ENCODE data around the gene TAF10.

TAF10 gene

DNA sequence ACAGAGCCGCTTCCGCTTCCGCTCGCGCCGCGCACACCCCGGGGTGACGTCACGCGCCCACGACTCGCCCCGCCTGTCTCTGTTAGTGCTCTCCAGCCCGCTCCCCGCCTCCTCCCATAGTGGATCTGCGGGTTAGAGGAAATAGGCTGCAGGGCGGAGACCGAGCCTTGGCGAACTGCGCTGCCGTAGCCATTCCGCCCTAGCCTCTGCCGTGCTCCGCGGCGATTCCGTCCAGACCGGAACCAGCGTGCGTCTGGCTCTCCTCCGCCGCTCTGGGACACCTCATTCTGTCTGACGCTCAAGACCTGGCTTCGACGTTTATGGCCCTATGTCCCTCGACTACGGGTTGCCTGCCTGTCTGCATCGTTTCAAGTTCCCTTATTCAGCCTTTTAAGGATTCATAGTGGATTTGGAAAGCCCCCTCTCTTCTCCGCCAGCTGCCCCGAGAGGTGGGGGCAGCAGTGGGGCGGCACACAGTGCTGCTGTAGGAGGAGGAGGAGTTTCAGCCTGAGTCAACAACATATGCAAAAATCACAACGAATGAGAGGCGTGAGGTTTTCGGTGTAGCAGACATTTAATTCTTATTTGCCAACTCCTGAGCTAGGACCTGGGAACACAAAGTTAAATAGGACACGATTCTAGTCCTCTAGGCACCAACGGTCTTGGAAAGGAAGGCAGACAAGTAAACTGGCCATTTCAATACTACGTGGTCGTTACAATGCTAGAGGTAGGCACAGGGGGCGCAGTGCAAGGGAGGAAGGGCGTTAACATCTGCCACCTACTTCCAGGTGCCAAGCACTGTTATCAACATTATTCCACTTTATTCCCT lies at the start of gene TAF10:
Gene TAF10, minus strand, starts transcription at position 4 of the 829 bp plus-strand sequence. CDS start 27 bp downstream, outside the sequence.
- peak; percentile 88 for DNase-seq (ENCODE audit: low read depth)
- peak within 1 kb of the TSS; percentile 86 for H3K4me3 ChIP-seq (ENCODE audit: low read depth, low read length)
- TF ChIP-seq, protein P1, sequence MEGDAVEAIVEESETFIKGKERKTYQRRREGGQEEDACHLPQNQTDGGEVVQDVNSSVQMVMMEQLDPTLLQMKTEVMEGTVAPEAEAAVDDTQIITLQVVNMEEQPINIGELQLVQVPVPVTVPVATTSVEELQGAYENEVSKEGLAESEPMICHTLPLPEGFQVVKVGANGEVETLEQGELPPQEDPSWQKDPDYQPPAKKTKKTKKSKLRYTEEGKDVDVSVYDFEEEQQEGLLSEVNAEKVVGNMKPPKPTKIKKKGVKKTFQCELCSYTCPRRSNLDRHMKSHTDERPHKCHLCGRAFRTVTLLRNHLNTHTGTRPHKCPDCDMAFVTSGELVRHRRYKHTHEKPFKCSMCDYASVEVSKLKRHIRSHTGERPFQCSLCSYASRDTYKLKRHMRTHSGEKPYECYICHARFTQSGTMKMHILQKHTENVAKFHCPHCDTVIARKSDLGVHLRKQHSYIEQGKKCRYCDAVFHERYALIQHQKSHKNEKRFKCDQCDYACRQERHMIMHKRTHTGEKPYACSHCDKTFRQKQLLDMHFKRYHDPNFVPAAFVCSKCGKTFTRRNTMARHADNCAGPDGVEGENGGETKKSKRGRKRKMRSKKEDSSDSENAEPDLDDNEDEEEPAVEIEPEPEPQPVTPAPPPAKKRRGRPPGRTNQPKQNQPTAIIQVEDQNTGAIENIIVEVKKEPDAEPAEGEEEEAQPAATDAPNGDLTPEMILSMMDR (IDR thresholded peaks at IDR 0.05; ENCODE audit: control insufficient read depth, extremely low read depth, insufficient read depth): peak; percentile 48

DNA sequence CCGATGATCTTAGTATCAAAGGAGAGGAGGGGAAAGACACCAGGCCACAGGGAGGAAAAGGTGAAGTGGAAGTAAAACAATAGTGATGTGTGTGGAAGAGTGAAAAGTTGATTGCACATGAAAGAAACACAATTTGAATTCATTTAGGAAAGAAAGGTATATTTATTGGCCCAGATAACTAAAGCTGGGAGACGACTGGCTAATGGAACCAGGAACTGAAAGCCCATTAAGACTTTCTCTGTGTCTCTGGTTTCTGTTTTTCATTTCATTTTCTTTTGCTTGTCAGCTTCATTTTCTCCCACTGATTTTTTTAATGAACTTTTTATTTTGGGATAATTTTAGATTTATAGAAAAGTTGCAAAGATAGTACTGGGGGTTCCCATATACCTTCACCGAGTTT lies 48.7 kb upstream of the TAF10 start:
- no peak for DNase-seq (ENCODE audit: low read depth)
- TF ChIP-seq, protein P1 (IDR thresholded peaks at IDR 0.05; ENCODE audit: control insufficient read depth, extremely low read depth, insufficient read depth): no peak
- no peak overlapping the region for H3K4me3 ChIP-seq (ENCODE audit: low read depth, low read length)

DNA sequence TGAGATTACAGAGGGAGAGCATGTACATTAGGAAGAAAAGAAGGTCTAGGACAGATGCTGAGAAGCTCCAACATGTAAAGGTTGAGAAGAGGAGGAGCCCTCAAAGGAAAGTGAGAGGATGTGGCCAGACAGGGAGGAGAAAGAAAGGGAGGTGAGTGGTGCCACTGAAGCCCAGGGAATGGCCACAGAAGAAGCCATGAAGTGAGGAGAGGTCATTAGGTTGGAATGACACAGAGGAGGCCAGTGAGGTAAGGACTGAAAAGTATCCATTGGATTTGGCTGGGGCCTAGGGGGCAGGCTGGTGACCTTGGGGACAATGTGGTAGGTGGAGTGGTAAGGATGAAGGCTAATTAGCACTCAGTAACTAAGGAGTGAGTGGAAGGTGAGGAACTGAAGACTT lies 46.6 kb upstream of the TAF10 start:
- TF ChIP-seq, protein P1 (IDR thresholded peaks at IDR 0.05; ENCODE audit: control insufficient read depth, extremely low read depth, insufficient read depth): no peak
- H3K4me3 ChIP-seq (ENCODE audit: low read depth, low read length): no peak overlapping the region
- no peak for DNase-seq (ENCODE audit: low read depth)

DNA sequence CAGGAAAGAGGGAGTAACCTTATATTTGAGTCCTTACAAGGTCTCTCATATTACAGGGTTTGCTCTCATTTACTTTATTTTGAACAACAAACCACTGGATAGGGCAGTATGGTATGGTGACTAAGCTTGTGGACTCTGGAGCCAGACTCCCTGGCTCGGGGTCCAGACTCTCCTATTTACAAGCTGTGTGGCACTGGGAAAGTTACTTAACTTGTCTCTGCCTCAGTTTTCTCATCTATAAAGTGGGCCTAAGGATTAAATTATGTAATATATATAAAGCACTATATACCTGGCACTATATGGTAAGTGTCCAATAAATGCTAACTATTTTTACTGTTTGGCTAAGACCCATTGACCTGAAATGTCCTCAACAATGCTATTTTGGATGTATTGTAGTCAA lies 45.3 kb upstream of the TAF10 start:
- TF ChIP-seq, protein P1 (IDR thresholded peaks at IDR 0.05; ENCODE audit: control insufficient read depth, extremely low read depth, insufficient read depth): no peak
- no peak overlapping the region for H3K4me3 ChIP-seq (ENCODE audit: low read depth, low read length)
- no peak for DNase-seq (ENCODE audit: low read depth)

DNA sequence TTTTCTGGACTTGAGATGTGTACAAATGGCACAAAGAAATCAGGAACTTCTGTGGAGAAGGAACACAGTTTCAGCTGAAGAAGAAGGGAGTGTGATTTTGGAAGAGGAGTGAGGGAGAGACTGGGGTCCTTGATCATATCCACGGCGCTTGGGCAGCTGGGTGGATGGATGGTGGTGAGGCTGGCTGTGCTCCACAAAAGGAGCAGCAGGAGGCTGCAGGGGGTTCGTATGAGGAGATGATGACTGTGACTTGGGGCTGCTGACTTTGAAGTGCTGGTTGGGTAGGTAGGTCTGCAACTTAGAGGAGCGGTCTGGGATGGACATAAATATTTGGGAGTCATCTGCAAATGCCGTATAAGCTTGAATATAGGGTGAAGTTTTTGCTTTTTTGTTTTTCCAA lies 44.9 kb upstream of the TAF10 start:
- no peak for DNase-seq (ENCODE audit: low read depth)
- no peak overlapping the region for H3K4me3 ChIP-seq (ENCODE audit: low read depth, low read length)
- TF ChIP-seq, protein P1 (IDR thresholded peaks at IDR 0.05; ENCODE audit: control insufficient read depth, extremely low read depth, insufficient read depth): no peak

DNA sequence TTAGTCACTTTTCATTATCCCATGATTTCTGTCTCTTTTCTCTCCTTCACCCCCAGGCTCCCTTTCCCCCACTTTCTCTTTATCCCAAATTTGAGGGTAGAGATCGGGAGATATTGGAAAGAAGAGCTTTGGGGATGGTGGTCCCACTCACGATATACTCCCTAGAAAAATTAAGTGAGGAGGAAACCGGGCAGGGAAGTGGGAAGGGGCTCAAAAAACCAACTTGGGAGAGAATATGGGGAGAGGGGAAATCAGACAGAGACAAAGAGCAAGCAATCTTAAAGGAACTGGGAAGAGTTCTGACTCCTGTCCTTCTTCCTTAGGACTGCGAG lies 44.5 kb upstream of the TAF10 start:
- H3K4me3 ChIP-seq (ENCODE audit: low read depth, low read length): no peak overlapping the region
- TF ChIP-seq, protein P1 (IDR thresholded peaks at IDR 0.05; ENCODE audit: control insufficient read depth, extremely low read depth, insufficient read depth): no peak
- no peak for DNase-seq (ENCODE audit: low read depth)
